ENCODE measurements around the gene GALNT18.

DNA sequence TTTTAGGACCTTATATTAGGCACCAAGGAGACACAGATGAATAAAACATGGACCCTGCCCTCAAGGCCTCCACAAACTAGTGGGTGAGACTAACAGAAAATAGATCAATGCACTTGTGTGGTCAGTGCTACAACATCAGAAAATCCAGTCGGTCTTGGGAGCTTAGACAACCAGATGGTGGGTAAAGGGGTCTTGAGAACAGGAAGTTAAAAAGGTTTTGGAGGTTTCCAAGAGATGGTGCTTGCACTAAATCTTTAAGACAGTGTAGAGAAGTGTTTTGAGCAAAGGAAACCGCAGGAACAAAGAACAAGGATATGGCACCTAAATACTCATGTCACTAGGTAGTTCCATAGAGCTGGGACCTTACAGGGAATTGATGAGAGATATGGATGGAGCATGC is 56.2 kb downstream of the GALNT18 start:
- TF ChIP-seq, protein P1, sequence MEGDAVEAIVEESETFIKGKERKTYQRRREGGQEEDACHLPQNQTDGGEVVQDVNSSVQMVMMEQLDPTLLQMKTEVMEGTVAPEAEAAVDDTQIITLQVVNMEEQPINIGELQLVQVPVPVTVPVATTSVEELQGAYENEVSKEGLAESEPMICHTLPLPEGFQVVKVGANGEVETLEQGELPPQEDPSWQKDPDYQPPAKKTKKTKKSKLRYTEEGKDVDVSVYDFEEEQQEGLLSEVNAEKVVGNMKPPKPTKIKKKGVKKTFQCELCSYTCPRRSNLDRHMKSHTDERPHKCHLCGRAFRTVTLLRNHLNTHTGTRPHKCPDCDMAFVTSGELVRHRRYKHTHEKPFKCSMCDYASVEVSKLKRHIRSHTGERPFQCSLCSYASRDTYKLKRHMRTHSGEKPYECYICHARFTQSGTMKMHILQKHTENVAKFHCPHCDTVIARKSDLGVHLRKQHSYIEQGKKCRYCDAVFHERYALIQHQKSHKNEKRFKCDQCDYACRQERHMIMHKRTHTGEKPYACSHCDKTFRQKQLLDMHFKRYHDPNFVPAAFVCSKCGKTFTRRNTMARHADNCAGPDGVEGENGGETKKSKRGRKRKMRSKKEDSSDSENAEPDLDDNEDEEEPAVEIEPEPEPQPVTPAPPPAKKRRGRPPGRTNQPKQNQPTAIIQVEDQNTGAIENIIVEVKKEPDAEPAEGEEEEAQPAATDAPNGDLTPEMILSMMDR (IDR thresholded peaks at IDR 0.05): no peak
- TF ChIP-seq POLR2A (IDR thresholded peaks at IDR 0.05): no peak

Data from right lobe of liver (tissue), 4 donors.